ENCODE measurements around the gene ATXN10.

ATXN10 gene

DNA sequence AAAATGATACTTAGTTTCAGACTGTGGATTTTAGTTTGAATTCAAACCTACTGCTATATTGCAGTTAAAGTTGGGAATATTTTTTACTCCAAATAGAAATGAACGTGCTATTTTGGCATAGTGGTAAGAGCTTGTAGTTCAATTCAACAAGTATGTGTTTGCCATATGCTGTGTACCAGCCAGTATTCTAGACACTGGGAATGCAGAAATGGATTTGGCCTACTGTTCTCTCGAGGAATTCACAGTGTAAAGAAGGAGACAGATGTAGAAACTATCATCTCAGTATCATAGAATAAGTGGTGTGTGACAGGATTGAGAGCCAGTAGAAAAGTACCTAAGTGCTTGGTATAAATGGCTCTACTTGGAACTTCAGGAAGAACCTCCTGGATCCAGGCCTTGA lies 80.4 kb downstream of the ATXN10 start:
- no peak overlapping the region for H3K27ac ChIP-seq
- H3K36me3 ChIP-seq: peaks cover 6% of the 10 kb centered on the region; the same call in 1 of the 2 replicates
- no peaks in the 10 kb centered on the region for H3K9me3 ChIP-seq (ENCODE audit: severe bottlenecking)
- TF ChIP-seq, protein P1, sequence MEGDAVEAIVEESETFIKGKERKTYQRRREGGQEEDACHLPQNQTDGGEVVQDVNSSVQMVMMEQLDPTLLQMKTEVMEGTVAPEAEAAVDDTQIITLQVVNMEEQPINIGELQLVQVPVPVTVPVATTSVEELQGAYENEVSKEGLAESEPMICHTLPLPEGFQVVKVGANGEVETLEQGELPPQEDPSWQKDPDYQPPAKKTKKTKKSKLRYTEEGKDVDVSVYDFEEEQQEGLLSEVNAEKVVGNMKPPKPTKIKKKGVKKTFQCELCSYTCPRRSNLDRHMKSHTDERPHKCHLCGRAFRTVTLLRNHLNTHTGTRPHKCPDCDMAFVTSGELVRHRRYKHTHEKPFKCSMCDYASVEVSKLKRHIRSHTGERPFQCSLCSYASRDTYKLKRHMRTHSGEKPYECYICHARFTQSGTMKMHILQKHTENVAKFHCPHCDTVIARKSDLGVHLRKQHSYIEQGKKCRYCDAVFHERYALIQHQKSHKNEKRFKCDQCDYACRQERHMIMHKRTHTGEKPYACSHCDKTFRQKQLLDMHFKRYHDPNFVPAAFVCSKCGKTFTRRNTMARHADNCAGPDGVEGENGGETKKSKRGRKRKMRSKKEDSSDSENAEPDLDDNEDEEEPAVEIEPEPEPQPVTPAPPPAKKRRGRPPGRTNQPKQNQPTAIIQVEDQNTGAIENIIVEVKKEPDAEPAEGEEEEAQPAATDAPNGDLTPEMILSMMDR (IDR thresholded peaks at IDR 0.05; ENCODE audit: low read depth, low read length): no peak
- no peaks in the 10 kb centered on the region for H3K27me3 ChIP-seq (ENCODE audit: insufficient read depth, low read depth, severe bottlenecking)
- H3K4me3 ChIP-seq (ENCODE audit: low read depth, low read length): no peak overlapping the region
- DNase-seq: no peak

GRCh38 chr22:45754822-45755221 lies 83.2 kb downstream of the ATXN10 start:
- Histone ChIP-seq H3K27ac (no peak overlapping the region), H3K36me3 (peaks cover 13% of the 10 kb centered on the region)
- no peak for DNase-seq

DNA sequence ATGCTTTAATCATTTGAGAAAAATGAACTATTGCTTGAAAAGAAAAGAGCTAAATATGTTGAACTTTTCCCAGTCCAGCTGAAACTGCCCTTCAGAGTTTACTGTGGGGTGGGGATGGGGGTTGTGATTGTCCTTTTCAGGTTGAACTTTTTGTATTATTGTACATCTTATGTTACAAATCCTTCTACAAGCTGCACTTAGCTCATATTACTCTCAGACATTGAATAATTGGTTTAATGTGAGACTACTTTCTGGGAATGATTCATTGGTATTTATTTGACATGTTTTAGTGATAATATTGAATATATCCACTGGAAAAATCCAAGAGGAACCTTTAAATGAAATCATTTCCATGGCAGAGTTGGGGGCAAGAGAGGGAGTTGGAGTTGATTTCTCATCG lies 84.9 kb downstream of the ATXN10 start:
- Histone ChIP-seq H3K27ac (no peak overlapping the region), H3K9me3 (ENCODE audit: severe bottlenecking) (no peaks in the 10 kb centered on the region), H3K27me3 (ENCODE audit: insufficient read depth, low read depth, severe bottlenecking) (no peaks in the 10 kb centered on the region), H3K36me3 (peaks cover 10% of the 10 kb centered on the region), H3K4me3 (ENCODE audit: low read depth, low read length) (no peak overlapping the region)
- no peak for DNase-seq
- TF ChIP-seq, protein P1 (IDR thresholded peaks at IDR 0.05; ENCODE audit: low read depth, low read length): no peak

More at GRCh38 chr22:45754822-45755221, 83.2 kb downstream of the ATXN10 start:
- H3K9me3 ChIP-seq (ENCODE audit: severe bottlenecking): no peaks in the 10 kb centered on the region
- no peaks in the 10 kb centered on the region for H3K27me3 ChIP-seq (ENCODE audit: insufficient read depth, low read depth, severe bottlenecking)
- TF ChIP-seq, protein P1 (IDR thresholded peaks at IDR 0.05; ENCODE audit: low read depth, low read length): no peak
- no peak overlapping the region for H3K4me3 ChIP-seq (ENCODE audit: low read depth, low read length)

DNA sequence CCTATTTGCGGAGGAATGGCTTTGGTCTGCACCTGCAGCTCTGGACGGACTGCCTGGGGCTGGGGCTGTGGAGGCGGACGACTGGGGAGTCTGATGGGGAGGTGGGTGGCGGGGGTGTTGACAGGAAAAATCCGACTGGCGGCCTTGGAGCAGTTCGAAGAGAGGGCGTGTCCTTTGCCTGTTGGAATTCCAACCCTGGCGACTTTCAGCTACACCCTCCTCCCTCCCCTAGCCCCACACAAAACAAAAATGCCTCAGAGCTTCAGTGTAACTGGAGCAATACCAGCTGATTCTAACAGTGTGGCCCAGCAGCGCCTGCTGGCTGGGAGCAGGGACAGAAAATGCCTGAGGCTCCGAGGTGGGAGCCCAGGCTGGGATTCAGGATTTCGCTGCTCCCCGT lies 85.4 kb downstream of the ATXN10 start:
- TF ChIP-seq, protein P1 (IDR thresholded peaks at IDR 0.05; ENCODE audit: low read depth, low read length): no peak
- Histone ChIP-seq H3K36me3 (peaks cover 10% of the 10 kb centered on the region), H3K9me3 (ENCODE audit: severe bottlenecking) (no peaks in the 10 kb centered on the region), H3K27ac (no peak overlapping the region), H3K4me3 (ENCODE audit: low read depth, low read length) (no peak overlapping the region), H3K27me3 (ENCODE audit: insufficient read depth, low read depth, severe bottlenecking) (no peaks in the 10 kb centered on the region)
- DNase-seq: no peak

- TF ChIP-seq, protein P1 (IDR thresholded peaks at IDR 0.05; ENCODE audit: low read depth, low read length): no peak
- Histone ChIP-seq H3K9me3 (ENCODE audit: severe bottlenecking) (no peaks in the 10 kb centered on the region), H3K27me3 (ENCODE audit: insufficient read depth, low read depth, severe bottlenecking) (no peaks in the 10 kb centered on the region), H3K36me3 (peaks cover 10% of the 10 kb centered on the region), H3K27ac (no peak overlapping the region), H3K4me3 (ENCODE audit: low read depth, low read length) (no peak overlapping the region)
- DNase-seq: no peak
Measured at GRCh38 chr22:45757936-45758335, 86.3 kb downstream of the ATXN10 start.

DNA sequence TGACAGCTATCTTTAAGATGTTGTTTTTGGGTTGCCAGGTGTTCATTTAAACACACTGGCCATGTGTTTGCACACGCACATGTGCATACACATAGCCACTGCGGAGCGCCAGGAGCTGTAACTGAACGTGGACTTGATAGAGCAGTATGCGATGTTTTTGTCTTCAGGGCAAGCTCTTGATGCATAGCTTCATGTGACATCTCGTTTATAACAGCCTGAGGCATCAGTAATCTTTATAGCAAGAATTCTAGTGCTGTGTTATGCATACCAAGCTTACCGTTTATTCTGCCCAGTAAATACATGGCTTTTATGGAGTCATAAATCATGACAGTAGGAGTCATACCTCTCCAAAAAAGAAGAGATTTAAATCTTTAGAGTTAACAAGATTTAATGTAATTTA lies 87.0 kb downstream of the ATXN10 start:
- H3K27me3 ChIP-seq (ENCODE audit: insufficient read depth, low read depth, severe bottlenecking): no peaks in the 10 kb centered on the region
- H3K9me3 ChIP-seq (ENCODE audit: severe bottlenecking): no peaks in the 10 kb centered on the region
- H3K4me3 ChIP-seq (ENCODE audit: low read depth, low read length): no peak overlapping the region
- TF ChIP-seq, protein P1 (IDR thresholded peaks at IDR 0.05; ENCODE audit: low read depth, low read length): no peak
- DNase-seq: no peak
- peaks cover 10% of the 10 kb centered on the region for H3K36me3 ChIP-seq
- H3K27ac ChIP-seq: no peak overlapping the region
